SK-N-SH (cell line): Measurements from ENCODE around the gene NUDT22. TPM values are rescaled to one million over a fixed set of nuclear protein-coding genes. Genes with fewer than 3 reads are reported as not detected.

Experiments used
- CTCF ChIA-PET: fragments of 300-600, 350-600 bp; formaldehyde crosslinking; extraction: SDS; loops from one replicate; lab custom pipeline; 2021; lab: Yijun Ruan, JAX
- POLR2A ChIA-PET: fragments of 350-600 bp; sonication (Branson Sonifier 250); formaldehyde crosslinking; extraction: SDS; loops from one replicate; lab custom pipeline; 2020; ENCODE audit warnings: antibody characterized with exemption, inconsistent platforms; lab: Yijun Ruan, JAX
- DNase-seq: peaks from one replicate; pipeline ENCODE4 v3.0.0; 2012
- H2AFZ ChIP-seq: fragments of 200-600 bp; sonication (generic); 2 replicates; pipeline ENCODE4 v1.8.1; 2016; ENCODE audit warnings: antibody characterized with exemption, mild to moderate bottlenecking, low read depth
- H3F3A ChIP-seq: fragments of 200-600 bp; sonication (generic); replicated peaks from 2 replicates; pipeline ENCODE3; 2016; ENCODE audit warnings: antibody characterized with exemption, mild to moderate bottlenecking; ENCODE audit not compliant: insufficient read depth
- H3K27ac ChIP-seq, 2 experiments: fragments of 200-500 bp in 1 of 2; fragments of 200-600 bp in 1 of 2; sonication (Bioruptor generic) in 1 of 2; sonication (generic), shearing (Covaris generic) in 1 of 2; 2 replicates each; pipeline versions ENCODE4 v1.5.1 to v1.6.1; 2014 to 2016; ENCODE audit warnings: low read depth in 2 of 2, inconsistent platforms in 1 of 2, low read length in 1 of 2, mild to moderate bottlenecking in 1 of 2, mixed read lengths in 1 of 2
- H3K27me3 ChIP-seq: fragments of 200-600 bp; sonication (generic), shearing (Covaris generic); 2 replicates; pipeline ENCODE4 v1.6.1; 2016; ENCODE audit warnings: mixed run types; ENCODE audit not compliant: insufficient read depth
- H3K36me3 ChIP-seq, 2 experiments: fragments of 200-500 bp in 1 of 2; fragments of 200-600 bp in 1 of 2; sonication (Bioruptor generic) in 1 of 2; sonication (generic) in 1 of 2; replicated peaks in 1 of 2; 2 replicates each; pipeline versions ENCODE3 to v1.5.1; 2014 to 2016; ENCODE audit warnings: low read length in 1 of 2, mild to moderate bottlenecking in 1 of 2; ENCODE audit not compliant: insufficient read depth in 2 of 2, control insufficient read depth in 1 of 2
- H3K4me1 ChIP-seq, 2 experiments: fragments of 200-500 bp in 1 of 2; fragments of 200-600 bp in 1 of 2; sonication (Bioruptor generic) in 1 of 2; sonication (generic), shearing (Covaris generic) in 1 of 2; 2 replicates each; pipeline versions ENCODE4 v1.5.1 to v1.6.1; 2014 to 2016; ENCODE audit warnings: low read depth in 1 of 2, low read length in 1 of 2, mixed run types in 1 of 2; ENCODE audit not compliant: insufficient read depth in 2 of 2, control insufficient read depth in 1 of 2
- H3K4me2 ChIP-seq: fragments of 200-600 bp; sonication (generic), shearing (Covaris generic); 2 replicates; pipeline ENCODE4 v1.6.1; 2017; ENCODE audit warnings: mixed run types
- H3K4me3 ChIP-seq, 2 experiments: fragments of 200-500 bp in 1 of 2; fragments of 200-600 bp in 1 of 2; sonication (Bioruptor generic) in 1 of 2; sonication (generic), shearing (Covaris generic) in 1 of 2; 2 replicates each; pipeline versions ENCODE4 v1.5.1 to v1.8.1; 2014 to 2016; ENCODE audit warnings: low read depth in 2 of 2, inconsistent platforms in 1 of 2, low read length in 1 of 2, mild to moderate bottlenecking in 1 of 2, mixed read lengths in 1 of 2, moderate library complexity in 1 of 2
- H3K79me2 ChIP-seq: fragments of 200-600 bp; sonication (generic); 2 replicates; pipeline ENCODE4 v1.8.1; 2017; ENCODE audit warnings: mild to moderate bottlenecking; ENCODE audit not compliant: insufficient read depth
- H3K9ac ChIP-seq: fragments of 200-600 bp; sonication (generic); 2 replicates; pipeline ENCODE4 v1.6.1; 2017; ENCODE audit warnings: mixed run types
- H3K9me2 ChIP-seq: fragments of 200-600 bp; sonication (generic); 2 replicates; pipeline ENCODE4 v1.6.1; 2017; ENCODE audit warnings: mixed run types
- H3K9me3 ChIP-seq: fragments of 200-600 bp; sonication (generic); 2 replicates; pipeline ENCODE4 v1.6.1; 2017; ENCODE audit warnings: mixed run types, mild to moderate bottlenecking, moderate library complexity
- H4K20me1 ChIP-seq: fragments of 200-600 bp; sonication (generic); 2 replicates; pipeline ENCODE4 v1.6.1; 2017; ENCODE audit warnings: mild to moderate bottlenecking, mixed run types; ENCODE audit not compliant: insufficient read depth
- CHD2 ChIP-seq: fragments of 150-350 bp; IDR thresholded peaks from 2 replicates; pipeline ENCODE4 v1.6.1; 2018; ENCODE audit warnings: low read length; ENCODE audit not compliant: partially characterized antibody
- EZH2phosphoT487 ChIP-seq: fragments of 200-600 bp; sonication (generic); IDR thresholded peaks from 2 replicates; pipeline ENCODE4 v1.6.1; 2017; ENCODE audit warnings: low read depth, mixed run types, mild to moderate bottlenecking, antibody characterized with exemption, moderate library complexity, borderline replicate concordance
- FOXJ3 ChIP-seq: sonication (generic); formaldehyde crosslinking; IDR thresholded peaks from 2 replicates; pipeline ENCODE4 v1.5.1; 2020; ENCODE audit warnings: mild to moderate bottlenecking, missing genetic modification reagents
- FOXM1 ChIP-seq: IDR thresholded peaks from 2 replicates; pipeline ENCODE4 v1.4.0; 2012; ENCODE audit warnings: low read depth, mild to moderate bottlenecking
- GABPA ChIP-seq: IDR thresholded peaks from 2 replicates; pipeline ENCODE4 v1.4.0; 2012; ENCODE audit warnings: low read depth, mild to moderate bottlenecking
- GATA2 ChIP-seq: sonication (generic); formaldehyde crosslinking; IDR thresholded peaks from 2 replicates; pipeline ENCODE4 v1.5.0; 2020; ENCODE audit warnings: mild to moderate bottlenecking, missing genetic modification reagents
- IRF3 ChIP-seq: fragments of 150-350 bp; IDR thresholded peaks from 2 replicates; pipeline ENCODE4 v1.6.1; 2016; ENCODE audit warnings: mild to moderate bottlenecking, low read depth, low read length
- JUND ChIP-seq: IDR thresholded peaks from 2 replicates; pipeline ENCODE4 v1.4.0; 2012
- NRF1 ChIP-seq: IDR thresholded peaks from 2 replicates; pipeline ENCODE4 v1.6.1; 2012; ENCODE audit warnings: low read depth, mild to moderate bottlenecking, low read length
- POLR2AphosphoS5 ChIP-seq: IDR thresholded peaks from 2 replicates; pipeline ENCODE4 v1.6.1; 2012; ENCODE audit warnings: low read depth, low read length
- RAD21 ChIP-seq: IDR thresholded peaks from 2 replicates; pipeline ENCODE4 v1.6.1; 2012; ENCODE audit warnings: mild to moderate bottlenecking, low read length
- RCOR1 ChIP-seq: fragments of 150-350 bp; IDR thresholded peaks from 2 replicates; pipeline ENCODE4 v1.6.1; 2017; ENCODE audit warnings: antibody characterized with exemption, low read length
- REST ChIP-seq: IDR thresholded peaks from 2 replicates; pipeline ENCODE4 v1.6.1; 2012; ENCODE audit warnings: mild to moderate bottlenecking, low read depth, low read length, moderate library complexity
- RFX5 ChIP-seq: IDR thresholded peaks from 2 replicates; pipeline ENCODE4 v1.6.1; 2012; ENCODE audit warnings: mild to moderate bottlenecking, improper control_type of control experiment, low read length
- SIN3A ChIP-seq: IDR thresholded peaks from 2 replicates; pipeline ENCODE4 v1.6.1; 2012; ENCODE audit warnings: low read depth, mild to moderate bottlenecking, low read length, moderate library complexity, borderline replicate concordance
- TAF1 ChIP-seq: IDR thresholded peaks from 2 replicates; pipeline ENCODE4 v1.6.1; 2012; ENCODE audit warnings: low read depth, mild to moderate bottlenecking, low read length, moderate library complexity, borderline replicate concordance
- TEAD4 ChIP-seq: IDR thresholded peaks from 2 replicates; pipeline ENCODE4 v1.4.0; 2012; ENCODE audit warnings: mild to moderate bottlenecking, borderline replicate concordance; ENCODE audit not compliant: insufficient read depth
- USF2 ChIP-seq: fragments of 150-350 bp; IDR thresholded peaks from 2 replicates; pipeline ENCODE4 v1.6.1; 2017; ENCODE audit warnings: antibody characterized with exemption, low read length, low read depth, borderline replicate concordance
- YY1 ChIP-seq: IDR thresholded peaks from 2 replicates; pipeline ENCODE4 v1.4.0; 2012; ENCODE audit warnings: low read depth, mild to moderate bottlenecking
- WGBS: methylation state at CpG from one replicate; pipeline ENCODE4 v1.1.6; 2017; ENCODE audit warnings: low lambda C conversion rate; 5-methylcytosine and 5-hydroxymethylcytosine counted together
- polyA plus RNA-seq, 3 experiments: library from polyadenylated mRNA; depleted of rRNA; stranded (reverse); fragments of >200 nt; gene quantifications; 2 replicates each; pipeline ENCODE4 v1.2.3, GENCODE V29; 2012

Gene NUDT22
- polyA plus RNA-seq, 1 of the 3 experiments (the other 2 are of a cell fraction) = 72.7 TPM

GRCh38 chr11:64222651-64223000 is 3.4 kb upstream of the NUDT22 start:
- Histone ChIP-seq H3K4me2 (no peak overlapping the region), H3K79me2 (peaks cover 27% of the 10 kb centered on the region), H3K27ac (no peak overlapping the region), H3K9me3 (no peaks in the 10 kb centered on the region), H3K36me3 (peaks cover 0 to 10% of the 10 kb centered on the region in 2 experiments), H4K20me1 (no peaks in the 10 kb centered on the region), H3K9me2 (no peaks in the 10 kb centered on the region), H3K27me3 (no peaks in the 10 kb centered on the region)
- 95% methylated on average over 9 of the region's 9 CpGs for WGBS
- POLR2A ChIA-PET = interaction anchor here (1.0 kb wide), 1 partner anchor 37 kb away, joined by 3 read pairs; the partner anchor contains the start of gene STIP1
- DNase-seq = no peak
- TF ChIP-seq USF2 (no peak), FOXJ3 (CRISPR knock-in tag) (no peak), TEAD4 (no peak), GABPA (no peak), SIN3A (no peak), REST (no peak), FOXM1 (no peak), GATA2 (CRISPR knock-in tag) (no peak)
- TF ChIP-seq, all 33 proteins: peak for 0
- Histone ChIP-seq H3K4me1 (peaks cover 4 to 37% of the 10 kb centered on the region in 2 experiments; a peak in 2 of 4 replicates), H2AFZ (no peak overlapping the region), H3F3A (peaks cover 2% of the 10 kb centered on the region), H3K4me3 (no peak overlapping the region), H3K9ac (no peak overlapping the region)
- CTCF ChIA-PET = interaction anchor here (1.0 to 5.2 kb wide), 4 partner anchors 18 to 385 kb away, joined by 3 to 36 read pairs (median 14); partner anchors contain the start of gene PLCB3

- H2AFZ ChIP-seq = no peak overlapping the region
- H4K20me1 ChIP-seq = no peaks in the 10 kb centered on the region
- WGBS = 94% methylated on average over 15 of the region's 24 CpGs
- H3K9me3 ChIP-seq = no peaks in the 10 kb centered on the region
- H3K27ac ChIP-seq = no peak overlapping the region
- H3K27me3 ChIP-seq = no peaks in the 10 kb centered on the region
- no peak for DNase-seq
- H3K4me2 ChIP-seq = no peak overlapping the region
- H3K4me3 ChIP-seq = no peak overlapping the region
- no peak overlapping the region for H3K9ac ChIP-seq
- H3K36me3 ChIP-seq = peaks cover 0 to 10% of the 10 kb centered on the region in 2 experiments
- H3F3A ChIP-seq = peaks cover 2% of the 10 kb centered on the region
- no peaks in the 10 kb centered on the region for H3K9me2 ChIP-seq
- H3K79me2 ChIP-seq = peaks cover 32% of the 10 kb centered on the region
- POLR2A ChIA-PET = interaction anchor here (1.0 to 1.4 kb wide), 3 partner anchors 12 to 37 kb away, joined by 3 to 5 read pairs (median 4); partner anchors contain the start of gene STIP1
- TF ChIP-seq YY1 = no peak
- TF ChIP-seq JUND = no peak
- no peak for TF ChIP-seq CHD2
- no peak for TF ChIP-seq NRF1
- no peak for TF ChIP-seq USF2
- TF ChIP-seq TAF1 = no peak
- no peak for TF ChIP-seq RAD21
- no peak for TF ChIP-seq EZH2phosphoT487
- TF ChIP-seq RFX5 = no peak
- TF ChIP-seq FOXM1 = no peak
- no peak for TF ChIP-seq POLR2AphosphoS5
- no peak for TF ChIP-seq IRF3
- no peak for TF ChIP-seq RCOR1
- peaks cover 8 to 37% of the 10 kb centered on the region in 2 experiments; a peak in 2 of 4 replicates for H3K4me1 ChIP-seq
- CTCF ChIA-PET = interaction anchor here (1.0 to 5.2 kb wide), 6 partner anchors 16 to 386 kb away, joined by 3 to 36 read pairs (median 8); partner anchors contain the start of gene PLCB3
Measured at GRCh38 chr11:64223001-64223651, 2.9 kb upstream of the NUDT22 start.
